Measurements from ENCODE around the gene ST3GAL3.

Gene ST3GAL3, protein sequence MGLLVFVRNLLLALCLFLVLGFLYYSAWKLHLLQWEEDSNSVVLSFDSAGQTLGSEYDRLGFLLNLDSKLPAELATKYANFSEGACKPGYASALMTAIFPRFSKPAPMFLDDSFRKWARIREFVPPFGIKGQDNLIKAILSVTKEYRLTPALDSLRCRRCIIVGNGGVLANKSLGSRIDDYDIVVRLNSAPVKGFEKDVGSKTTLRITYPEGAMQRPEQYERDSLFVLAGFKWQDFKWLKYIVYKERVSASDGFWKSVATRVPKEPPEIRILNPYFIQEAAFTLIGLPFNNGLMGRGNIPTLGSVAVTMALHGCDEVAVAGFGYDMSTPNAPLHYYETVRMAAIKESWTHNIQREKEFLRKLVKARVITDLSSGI

GRCh38 chr1:43707190-43708001, at the start of gene ST3GAL3:
TSS of gene ST3GAL3 (plus strand) at chr1:43707536. CDS start at chr1:43736263, 28,727 bp downstream.
- H3K4me3 ChIP-seq (ENCODE audit: low read length) = peak within 1 kb of the TSS; percentile 92
- peak; percentile 97 for DNase-seq (ENCODE audit: low read depth)
- peaks cover 32% of the 10 kb centered on the region for H3K36me3 ChIP-seq (ENCODE audit: control insufficient read depth, insufficient read depth, low read length, severe bottlenecking)
- peaks cover 50% of the 10 kb centered on the region for H3K4me1 ChIP-seq (ENCODE audit: control insufficient read depth, insufficient read depth, low read length)
- no peaks in the 10 kb centered on the region for H3K27me3 ChIP-seq (replicated peaks; ENCODE audit: control insufficient read depth, insufficient read depth, low read length)
- no peaks in the 10 kb centered on the region for H3K9me3 ChIP-seq (ENCODE audit: control insufficient read depth, low read length)
- peak within 1 kb of the TSS; percentile 91 for H3K9ac ChIP-seq (ENCODE audit: low read length)

GRCh38 chr1:43659212-43660166, 47.8 kb upstream of the ST3GAL3 start:
- H3K9ac ChIP-seq (ENCODE audit: low read length) = no peak overlapping the region

DNA sequence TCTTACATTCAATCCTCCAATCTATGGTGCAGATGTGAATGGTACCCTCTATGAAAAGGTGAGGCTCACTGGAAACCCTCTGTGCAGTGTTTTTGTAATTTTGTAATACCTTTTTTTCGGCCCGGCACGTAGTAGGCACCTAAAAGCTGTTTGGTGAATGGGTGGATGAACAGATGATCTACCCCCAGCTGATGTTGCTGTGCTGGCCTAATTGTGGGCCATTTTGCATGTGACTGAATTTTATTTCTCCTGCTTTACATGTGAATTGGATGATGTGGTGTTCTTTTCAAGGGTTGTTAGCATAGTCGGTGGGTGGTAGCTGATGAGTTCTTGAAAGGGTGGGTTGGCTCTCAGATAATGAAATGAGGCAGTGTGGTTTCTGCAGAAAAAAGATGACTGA, 47.0 kb upstream of the ST3GAL3 start:
- no peak for DNase-seq (ENCODE audit: low read depth)
- Histone ChIP-seq H3K4me3 (ENCODE audit: low read length) (no peak overlapping the region), H3K4me1 (ENCODE audit: control insufficient read depth, insufficient read depth, low read length) (no peaks in the 10 kb centered on the region), H3K9ac (ENCODE audit: low read length) (no peak overlapping the region), H3K36me3 (ENCODE audit: control insufficient read depth, insufficient read depth, low read length, severe bottlenecking) (peaks cover 98% of the 10 kb centered on the region), H3K9me3 (ENCODE audit: control insufficient read depth, low read length) (no peaks in the 10 kb centered on the region), H3K27me3 (replicated peaks; ENCODE audit: control insufficient read depth, insufficient read depth, low read length) (no peaks in the 10 kb centered on the region)

More at GRCh38 chr1:43659212-43660166, 47.8 kb upstream of the ST3GAL3 start:
- Histone ChIP-seq H3K4me1 (ENCODE audit: control insufficient read depth, insufficient read depth, low read length) (no peaks in the 10 kb centered on the region), H3K36me3 (ENCODE audit: control insufficient read depth, insufficient read depth, low read length, severe bottlenecking) (peaks cover 98% of the 10 kb centered on the region), H3K9me3 (ENCODE audit: control insufficient read depth, low read length) (no peaks in the 10 kb centered on the region), H3K27me3 (replicated peaks; ENCODE audit: control insufficient read depth, insufficient read depth, low read length) (no peaks in the 10 kb centered on the region), H3K4me3 (ENCODE audit: low read length) (no peak overlapping the region)
- DNase-seq (ENCODE audit: low read depth) = no peak

DNA sequence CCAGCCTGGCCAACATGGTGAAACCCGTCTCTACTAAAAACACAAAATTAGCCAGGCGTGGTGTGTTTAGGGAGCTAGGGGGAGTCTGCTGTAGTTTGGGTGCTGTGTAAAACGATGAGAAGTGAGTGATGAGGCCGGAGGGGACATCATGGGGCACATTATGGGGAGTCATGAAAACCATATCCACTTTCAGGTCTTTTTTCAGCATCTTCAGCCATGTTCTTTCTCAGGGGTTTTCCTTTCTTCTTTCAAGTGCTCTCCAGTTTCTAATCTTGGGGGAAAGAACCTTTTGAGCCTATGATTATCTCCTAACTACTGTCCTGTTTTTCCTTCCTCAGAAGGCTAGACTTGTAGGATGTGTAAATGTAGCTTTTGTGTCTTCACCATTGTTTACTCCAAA, 43.0 kb upstream of the ST3GAL3 start:
- peaks cover 8% of the 10 kb centered on the region for H3K4me1 ChIP-seq (ENCODE audit: control insufficient read depth, insufficient read depth, low read length)
- no peaks in the 10 kb centered on the region for H3K9me3 ChIP-seq (ENCODE audit: control insufficient read depth, low read length)
- H3K27me3 ChIP-seq (replicated peaks; ENCODE audit: control insufficient read depth, insufficient read depth, low read length) = no peaks in the 10 kb centered on the region
- no peak for DNase-seq (ENCODE audit: low read depth)
- no peak overlapping the region for H3K4me3 ChIP-seq (ENCODE audit: low read length)
- peaks cover 100% of the 10 kb centered on the region for H3K36me3 ChIP-seq (ENCODE audit: control insufficient read depth, insufficient read depth, low read length, severe bottlenecking)
- H3K9ac ChIP-seq (ENCODE audit: low read length) = no peak overlapping the region

DNA sequence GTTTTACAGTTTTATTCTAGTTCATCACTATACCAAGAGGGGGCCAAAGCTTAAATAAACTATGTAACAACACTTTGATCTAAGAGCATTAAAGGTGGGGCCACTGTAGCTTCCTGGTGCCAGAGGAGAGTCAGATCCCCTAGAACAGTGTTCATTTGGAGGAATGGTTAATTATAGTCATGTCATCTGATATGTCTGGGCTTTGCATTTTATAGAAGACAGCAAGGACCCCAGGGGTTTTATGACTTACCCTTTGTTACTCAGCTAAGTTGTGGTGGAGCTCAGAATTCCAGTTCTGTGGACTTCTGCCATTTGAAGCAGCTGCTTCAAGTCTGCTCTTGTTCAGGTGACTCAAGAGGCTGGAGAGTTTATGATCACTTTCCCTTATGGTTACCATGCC, 40.7 kb upstream of the ST3GAL3 start:
- no peak for DNase-seq (ENCODE audit: low read depth)
- H3K4me1 ChIP-seq (ENCODE audit: control insufficient read depth, insufficient read depth, low read length) = peaks cover 19% of the 10 kb centered on the region
- H3K4me3 ChIP-seq (ENCODE audit: low read length) = no peak overlapping the region
- peaks cover 99% of the 10 kb centered on the region for H3K36me3 ChIP-seq (ENCODE audit: control insufficient read depth, insufficient read depth, low read length, severe bottlenecking)
- no peaks in the 10 kb centered on the region for H3K9me3 ChIP-seq (ENCODE audit: control insufficient read depth, low read length)
- no peak overlapping the region for H3K9ac ChIP-seq (ENCODE audit: low read length)
- no peaks in the 10 kb centered on the region for H3K27me3 ChIP-seq (replicated peaks; ENCODE audit: control insufficient read depth, insufficient read depth, low read length)

GRCh38 chr1:43668956-43669355, 38.4 kb upstream of the ST3GAL3 start:
- peaks cover 90% of the 10 kb centered on the region for H3K36me3 ChIP-seq (ENCODE audit: control insufficient read depth, insufficient read depth, low read length, severe bottlenecking)

GRCh38 chr1:43669878-43670277, 37.5 kb upstream of the ST3GAL3 start:
- H3K36me3 ChIP-seq (ENCODE audit: control insufficient read depth, insufficient read depth, low read length, severe bottlenecking) = peaks cover 88% of the 10 kb centered on the region

More at GRCh38 chr1:43668956-43669355, 38.4 kb upstream of the ST3GAL3 start:
- Histone ChIP-seq H3K9me3 (ENCODE audit: control insufficient read depth, low read length) (no peaks in the 10 kb centered on the region), H3K27me3 (replicated peaks; ENCODE audit: control insufficient read depth, insufficient read depth, low read length) (no peaks in the 10 kb centered on the region), H3K9ac (ENCODE audit: low read length) (no peak overlapping the region), H3K4me1 (ENCODE audit: control insufficient read depth, insufficient read depth, low read length) (peaks cover 21% of the 10 kb centered on the region), H3K4me3 (ENCODE audit: low read length) (no peak overlapping the region)
- DNase-seq (ENCODE audit: low read depth) = peak; percentile 50

DNA sequence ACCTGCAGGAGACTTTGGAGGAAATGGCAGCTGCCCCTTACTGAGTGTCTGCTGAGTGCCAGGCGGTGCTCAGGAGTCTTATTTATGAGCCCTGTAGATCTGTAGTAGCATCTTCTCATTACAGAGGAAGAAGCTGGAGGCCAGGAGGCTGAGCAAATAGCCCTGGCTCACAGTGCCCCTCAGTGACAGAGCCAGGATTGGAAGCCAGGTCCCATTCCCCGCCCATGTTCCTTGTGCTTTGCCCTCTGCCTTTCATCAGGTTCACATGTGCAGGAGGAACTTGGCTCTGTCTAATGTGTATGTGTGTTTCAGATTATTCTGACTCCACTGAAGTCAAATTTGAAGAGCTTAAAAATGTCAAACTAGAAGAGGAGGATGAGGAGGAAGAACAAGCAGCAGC, 36.1 kb upstream of the ST3GAL3 start:
- no peaks in the 10 kb centered on the region for H3K27me3 ChIP-seq (replicated peaks; ENCODE audit: control insufficient read depth, insufficient read depth, low read length)
- H3K9me3 ChIP-seq (ENCODE audit: control insufficient read depth, low read length) = no peaks in the 10 kb centered on the region
- peaks cover 21% of the 10 kb centered on the region for H3K4me1 ChIP-seq (ENCODE audit: control insufficient read depth, insufficient read depth, low read length)
- peaks cover 86% of the 10 kb centered on the region for H3K36me3 ChIP-seq (ENCODE audit: control insufficient read depth, insufficient read depth, low read length, severe bottlenecking)
- DNase-seq (ENCODE audit: low read depth) = no peak
- peak overlapping the region; percentile 74 for H3K9ac ChIP-seq (ENCODE audit: low read length)
- peak overlapping the region; percentile 42 for H3K4me3 ChIP-seq (ENCODE audit: low read length)

More at GRCh38 chr1:43669878-43670277, 37.5 kb upstream of the ST3GAL3 start:
- H3K9ac ChIP-seq (ENCODE audit: low read length) = no peak overlapping the region
- H3K9me3 ChIP-seq (ENCODE audit: control insufficient read depth, low read length) = no peaks in the 10 kb centered on the region
- H3K4me1 ChIP-seq (ENCODE audit: control insufficient read depth, insufficient read depth, low read length) = peaks cover 21% of the 10 kb centered on the region
- H3K4me3 ChIP-seq (ENCODE audit: low read length) = no peak overlapping the region
- no peaks in the 10 kb centered on the region for H3K27me3 ChIP-seq (replicated peaks; ENCODE audit: control insufficient read depth, insufficient read depth, low read length)
- DNase-seq (ENCODE audit: low read depth) = no peak

DNA sequence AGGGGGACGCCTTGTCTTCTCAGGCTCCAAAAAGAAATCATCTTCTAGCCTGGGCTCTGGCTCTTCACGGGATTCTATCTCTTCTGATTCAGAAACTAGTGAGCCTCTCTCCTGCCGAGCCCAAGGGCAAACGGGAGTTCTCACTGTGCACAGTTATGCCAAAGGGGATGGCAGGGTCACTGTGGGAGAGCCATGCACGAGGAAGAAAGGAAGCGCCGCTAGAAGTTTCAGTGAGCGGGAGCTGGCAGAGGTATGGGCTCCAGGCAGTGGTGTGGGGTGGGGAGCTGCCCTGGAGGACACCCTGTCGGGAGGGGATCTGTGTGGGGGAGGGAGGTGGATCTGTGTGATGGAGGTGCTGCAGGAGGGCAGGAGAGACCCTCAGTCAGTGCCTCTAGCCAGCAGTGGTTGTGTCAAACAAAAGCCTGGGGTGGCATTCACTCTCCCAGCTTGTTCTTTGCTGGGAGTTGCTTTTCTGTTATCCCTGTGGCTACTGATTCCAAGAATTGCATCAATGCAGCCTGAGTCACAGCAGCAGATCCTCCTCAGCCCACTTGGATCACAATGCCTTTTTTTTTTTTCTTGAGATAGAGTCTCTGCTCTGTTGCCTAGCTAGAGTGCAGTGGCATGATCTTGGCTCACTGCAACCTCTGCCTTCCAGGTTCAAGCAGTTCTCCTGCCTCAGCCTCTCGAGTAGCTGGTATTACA, 35.6 kb upstream of the ST3GAL3 start:
- peak overlapping the region; percentile 42 for H3K4me3 ChIP-seq (ENCODE audit: low read length)
- H3K9me3 ChIP-seq (ENCODE audit: control insufficient read depth, low read length) = no peaks in the 10 kb centered on the region
- peak; percentile 76 for DNase-seq (ENCODE audit: low read depth)
- peaks cover 21% of the 10 kb centered on the region for H3K4me1 ChIP-seq (ENCODE audit: control insufficient read depth, insufficient read depth, low read length)
- no peaks in the 10 kb centered on the region for H3K27me3 ChIP-seq (replicated peaks; ENCODE audit: control insufficient read depth, insufficient read depth, low read length)
- H3K9ac ChIP-seq (ENCODE audit: low read length) = peak overlapping the region; percentile 74
- peaks cover 85% of the 10 kb centered on the region for H3K36me3 ChIP-seq (ENCODE audit: control insufficient read depth, insufficient read depth, low read length, severe bottlenecking)

- DNase-seq (ENCODE audit: low read depth) = no peak
- Histone ChIP-seq H3K4me1 (ENCODE audit: control insufficient read depth, insufficient read depth, low read length) (peaks cover 21% of the 10 kb centered on the region), H3K4me3 (ENCODE audit: low read length) (no peak overlapping the region), H3K9me3 (ENCODE audit: control insufficient read depth, low read length) (no peaks in the 10 kb centered on the region), H3K27me3 (replicated peaks; ENCODE audit: control insufficient read depth, insufficient read depth, low read length) (no peaks in the 10 kb centered on the region), H3K9ac (ENCODE audit: low read length) (no peak overlapping the region), H3K36me3 (ENCODE audit: control insufficient read depth, insufficient read depth, low read length, severe bottlenecking) (peaks cover 81% of the 10 kb centered on the region)
These were observed 34.1 kb upstream of the ST3GAL3 start for GRCh38 chr1:43673261-43673660.

Measured in adipocyte (in vitro differentiated cells).